HepG2 (cell line): ENCODE measurements around the gene ELP2. TPM values are rescaled to one million over a fixed set of nuclear protein-coding genes. Genes with fewer than 3 reads are reported as not detected.

Experiments used
- ATAC-seq: fragments of 200-7000 bp; cut with Tn5 transposase; 3 replicates; pipeline ENCODE4 v1.9.1; 2020; ENCODE audit warnings: mild to moderate bottlenecking, moderate library complexity
- BruUV-seq: library from RNA; stranded (reverse); fragments of 400-500 nt; replicated peaks from 2 replicates; lab custom pipeline; 2021; lab: Mats Ljungman, UMichigan
- CTCF ChIA-PET: fragments of 300-600 bp; formaldehyde crosslinking; extraction: SDS; loops from one replicate; lab custom pipeline; 2021; ENCODE audit warnings: low total read pairs, inconsistent platforms, low intra/inter-chr PET ratio; lab: Yijun Ruan, JAX
- POLR2A ChIA-PET: fragments of 350-600 bp; sonication (Branson Sonifier 250); formaldehyde crosslinking; loops from one replicate; lab custom pipeline; 2020; ENCODE audit warnings: antibody characterized with exemption, inconsistent platforms; lab: Yijun Ruan, JAX
- DNase-seq: peaks from one replicate; pipeline ENCODE4 v3.0.0-alpha.2; 2015; ENCODE audit warnings: low spot score
- FAIRE-seq: peaks from 3 replicates; lab custom pipeline; 2011; peaks lifted over from hg19 to GRCh38; lab: Jason Lieb, UNC
- H2AFZ ChIP-seq: one replicate; pipeline ENCODE4 v1.6.1; 2011; ENCODE audit warnings: low read length, inconsistent platforms
- H3K27ac ChIP-seq: fragments of 300-600 bp; 3 replicates; pipeline ENCODE4 v1.8.0; 2011; ENCODE audit warnings: mixed run types, mild to moderate bottlenecking, mixed read lengths, low read length, inconsistent platforms; ENCODE audit not compliant: insufficient read depth; ENCODE audit errors: extremely low read length
- H3K27me3 ChIP-seq, 2 experiments: fragments of 200-600 bp in 1 of 2; 2 replicates in 1 of 2; 3 replicates in 1 of 2; pipeline versions ENCODE4 v1.6.0 to v1.8.0; 2011; ENCODE audit warnings: low read length in 2 of 2, mild to moderate bottlenecking in 2 of 2, moderate library complexity in 2 of 2, inconsistent platforms in 1 of 2; ENCODE audit not compliant: insufficient read depth in 2 of 2, control insufficient read depth in 1 of 2
- H3K36me3 ChIP-seq, 2 experiments: fragments of 200-600 bp in 1 of 2; replicated peaks in 1 of 2; 2 replicates in 1 of 2; 3 replicates in 1 of 2; pipeline versions ENCODE4 v1.5.1 to v1.8.0; 2011; ENCODE audit warnings: low read length in 2 of 2, inconsistent platforms in 1 of 2; ENCODE audit not compliant: insufficient read depth in 2 of 2, control insufficient read depth in 1 of 2
- H3K4me1 ChIP-seq: 2 replicates; pipeline ENCODE4 v1.5.1; 2012; ENCODE audit warnings: low read length, inconsistent platforms; ENCODE audit not compliant: insufficient read depth
- H3K4me2 ChIP-seq: 2 replicates; pipeline ENCODE4 v1.6.0; 2011; ENCODE audit warnings: low read depth, low read length, inconsistent platforms
- H3K4me3 ChIP-seq, 3 experiments: fragments of 200-600 bp in 1 of 3; sonication (generic), shearing (Covaris generic) in 1 of 3; replicated peaks in 1 of 3; 2 replicates each; pipeline ENCODE4 v1.5.1; 2011 to 2016; ENCODE audit warnings: low read length in 3 of 3, inconsistent platforms in 2 of 3, low read depth in 2 of 3, mild to moderate bottlenecking in 2 of 3, control low read depth in 1 of 3, mixed read lengths in 1 of 3; ENCODE audit not compliant: insufficient read depth in 1 of 3
- H3K79me2 ChIP-seq: one replicate; pipeline ENCODE4 v1.6.1; 2011; ENCODE audit warnings: low read length, inconsistent platforms; ENCODE audit not compliant: insufficient read depth
- H3K9ac ChIP-seq: 2 replicates; pipeline ENCODE4 v1.6.0; 2011; ENCODE audit warnings: mild to moderate bottlenecking, low read depth, low read length, inconsistent platforms; ENCODE audit not compliant: insufficient read depth
- H3K9me3 ChIP-seq: 2 replicates; pipeline ENCODE4 v1.5.1; 2012; ENCODE audit warnings: mild to moderate bottlenecking, low read length
- H4K20me1 ChIP-seq: 2 replicates; pipeline ENCODE4 v1.6.0; 2011; ENCODE audit warnings: inconsistent platforms, mild to moderate bottlenecking, low read length, moderate library complexity; ENCODE audit not compliant: insufficient read depth
- ARID3A ChIP-seq: IDR thresholded peaks from 2 replicates; pipeline ENCODE4 v1.6.1; 2012; ENCODE audit warnings: low read depth, low read length, improper control_type of control experiment
- HMGXB4 ChIP-seq, 2 experiments: sonication (generic) in 1 of 2; formaldehyde crosslinking in 1 of 2; IDR thresholded peaks; 2 replicates each; pipeline versions ENCODE4 v1.4.0 to v1.6.1; 2018 to 2020; ENCODE audit warnings: missing genetic modification reagents in 2 of 2, borderline replicate concordance in 1 of 2, low read depth in 1 of 2, mild to moderate bottlenecking in 1 of 2, missing biosample characterization in 1 of 2
- HOXD1 ChIP-seq: sonication (generic); formaldehyde crosslinking; IDR thresholded peaks from 2 replicates; pipeline ENCODE4 v1.5.0; 2020; ENCODE audit warnings: missing genetic modification reagents
- IKZF1 ChIP-seq: fragments of 450-650 bp; IDR thresholded peaks from 2 replicates; pipeline ENCODE4 v1.7.1; 2016
- MAFG ChIP-seq: sonication (generic); formaldehyde crosslinking; IDR thresholded peaks from 2 replicates; pipeline ENCODE4 v1.5.1; 2020; ENCODE audit warnings: mild to moderate bottlenecking, missing genetic modification reagents
- NCOA1 ChIP-seq: sonication (generic); formaldehyde crosslinking; IDR thresholded peaks from 2 replicates; pipeline ENCODE4 v1.9.0; 2021; ENCODE audit warnings: missing genetic modification reagents
- RNF2 ChIP-seq: fragments of 450-650 bp; conservative IDR thresholded peaks from 2 replicates; pipeline ENCODE4 v1.6.1; 2016; ENCODE audit warnings: low read depth
- TAF1 ChIP-seq: sonication (generic); formaldehyde crosslinking; IDR thresholded peaks from 2 replicates; pipeline ENCODE4 v1.4.0; 2020; ENCODE audit warnings: missing genetic modification reagents
- ZFP62 ChIP-seq: sonication (generic); formaldehyde crosslinking; IDR thresholded peaks from 2 replicates; pipeline ENCODE4 v1.4.0; 2020; ENCODE audit warnings: missing genetic modification reagents
- ZNF33B ChIP-seq: sonication (generic); formaldehyde crosslinking; IDR thresholded peaks from 2 replicates; pipeline ENCODE4 v1.5.1; 2020; ENCODE audit warnings: mild to moderate bottlenecking, missing genetic modification reagents
- WGBS: methylation state at CpG from one replicate; pipeline ENCODE4 v1.1.6; 2017; ENCODE audit warnings: low lambda C conversion rate; 5-methylcytosine and 5-hydroxymethylcytosine counted together
- in situ Hi-C: cut with HindIII; loops from 2 replicates; pipeline ENCODE4 v1.10.0; 2017; ENCODE audit warnings: low pct_unique_long_range_greater_than_20kb; ENCODE audit not compliant: extremely low pct_ligation_motif_present
- intact Hi-C: fragments of 100-400 bp; cut with micrococcal nuclease; formaldehyde crosslinking; loops from one replicate; pipeline ENCODE4 v1.10.0; 2022; ENCODE audit not compliant: unreplicated experiment
- polyA plus RNA-seq, 8 experiments: library from polyadenylated mRNA; depleted of rRNA in 3 of 8; stranded (reverse) in 7 of 8; unstranded in 1 of 8; fragments of >200 nt; fragmentation: Illumina TruSeq in 4 of 8; extraction: Trizol in 4 of 8; gene quantifications; 2 replicates each; pipeline versions ENCODE4 v1.2.1 to v1.2.3, GENCODE V29; 2011 to 2016; ENCODE audit warnings: low read depth in 4 of 8, missing spikeins in 1 of 8, mixed read lengths in 1 of 8; ENCODE audit not compliant: insufficient read depth in 1 of 8
- total RNA-seq, 5 experiments: library from RNA; depleted of rRNA; stranded (reverse); fragments of >200 nt; fragmentation: Illumina TruSeq; extraction: Trizol; gene quantifications; 2 replicates each; pipeline ENCODE4 v1.2.3, GENCODE V29; 2016; ENCODE audit warnings: low read depth in 1 of 5
- TF ChIP-seq, protein P1 (sequence below): sonication (generic); formaldehyde crosslinking; IDR thresholded peaks from 2 replicates; pipeline ENCODE4 v1.4.0; 2020; ENCODE audit warnings: mild to moderate bottlenecking, missing genetic modification reagents
- TF ChIP-seq, protein P2 (sequence below): sonication (generic); formaldehyde crosslinking; IDR thresholded peaks from 2 replicates; pipeline ENCODE4 v1.5.1; 2020; ENCODE audit warnings: mild to moderate bottlenecking, moderate library complexity, missing genetic modification reagents
- TF ChIP-seq, protein P3 (sequence below): sonication (generic); formaldehyde crosslinking; IDR thresholded peaks from 2 replicates; pipeline ENCODE4 v1.8.0; 2023; ENCODE audit warnings: mild to moderate bottlenecking, missing genetic modification reagents

ELP2 gene
- total and polyA plus RNA-seq, 2 of the 13 experiments (the other 11 are each of a cell fraction or from before 2014, with no cell fraction given), result 98.7 to 100 TPM

GRCh38 chr18:36201765-36202164 lies 72.1 kb downstream of the ELP2 start:
- Histone ChIP-seq H3K27ac (no peak overlapping the region), H3K4me1 (peaks cover 6% of the 10 kb centered on the region; the same call in 1 of the 2 replicates), H3K27me3 (no peaks in the 10 kb centered on the region), H2AFZ (no peak overlapping the region), H3K9me3 (no peaks in the 10 kb centered on the region), H3K79me2 (no peaks in the 10 kb centered on the region), H4K20me1 (no peaks in the 10 kb centered on the region), H3K9ac (no peak overlapping the region), H3K4me2 (no peak overlapping the region), H3K36me3 (peaks cover 6 to 13% of the 10 kb centered on the region in 2 experiments; a peak in 3 of 5 replicates), H3K4me3 (no peak overlapping the region)
- FAIRE-seq (no peak), DNase-seq (no peak), ATAC-seq (no peak)
- in situ Hi-C loops, result no loop called here
- TF ChIP-seq, protein P1, sequence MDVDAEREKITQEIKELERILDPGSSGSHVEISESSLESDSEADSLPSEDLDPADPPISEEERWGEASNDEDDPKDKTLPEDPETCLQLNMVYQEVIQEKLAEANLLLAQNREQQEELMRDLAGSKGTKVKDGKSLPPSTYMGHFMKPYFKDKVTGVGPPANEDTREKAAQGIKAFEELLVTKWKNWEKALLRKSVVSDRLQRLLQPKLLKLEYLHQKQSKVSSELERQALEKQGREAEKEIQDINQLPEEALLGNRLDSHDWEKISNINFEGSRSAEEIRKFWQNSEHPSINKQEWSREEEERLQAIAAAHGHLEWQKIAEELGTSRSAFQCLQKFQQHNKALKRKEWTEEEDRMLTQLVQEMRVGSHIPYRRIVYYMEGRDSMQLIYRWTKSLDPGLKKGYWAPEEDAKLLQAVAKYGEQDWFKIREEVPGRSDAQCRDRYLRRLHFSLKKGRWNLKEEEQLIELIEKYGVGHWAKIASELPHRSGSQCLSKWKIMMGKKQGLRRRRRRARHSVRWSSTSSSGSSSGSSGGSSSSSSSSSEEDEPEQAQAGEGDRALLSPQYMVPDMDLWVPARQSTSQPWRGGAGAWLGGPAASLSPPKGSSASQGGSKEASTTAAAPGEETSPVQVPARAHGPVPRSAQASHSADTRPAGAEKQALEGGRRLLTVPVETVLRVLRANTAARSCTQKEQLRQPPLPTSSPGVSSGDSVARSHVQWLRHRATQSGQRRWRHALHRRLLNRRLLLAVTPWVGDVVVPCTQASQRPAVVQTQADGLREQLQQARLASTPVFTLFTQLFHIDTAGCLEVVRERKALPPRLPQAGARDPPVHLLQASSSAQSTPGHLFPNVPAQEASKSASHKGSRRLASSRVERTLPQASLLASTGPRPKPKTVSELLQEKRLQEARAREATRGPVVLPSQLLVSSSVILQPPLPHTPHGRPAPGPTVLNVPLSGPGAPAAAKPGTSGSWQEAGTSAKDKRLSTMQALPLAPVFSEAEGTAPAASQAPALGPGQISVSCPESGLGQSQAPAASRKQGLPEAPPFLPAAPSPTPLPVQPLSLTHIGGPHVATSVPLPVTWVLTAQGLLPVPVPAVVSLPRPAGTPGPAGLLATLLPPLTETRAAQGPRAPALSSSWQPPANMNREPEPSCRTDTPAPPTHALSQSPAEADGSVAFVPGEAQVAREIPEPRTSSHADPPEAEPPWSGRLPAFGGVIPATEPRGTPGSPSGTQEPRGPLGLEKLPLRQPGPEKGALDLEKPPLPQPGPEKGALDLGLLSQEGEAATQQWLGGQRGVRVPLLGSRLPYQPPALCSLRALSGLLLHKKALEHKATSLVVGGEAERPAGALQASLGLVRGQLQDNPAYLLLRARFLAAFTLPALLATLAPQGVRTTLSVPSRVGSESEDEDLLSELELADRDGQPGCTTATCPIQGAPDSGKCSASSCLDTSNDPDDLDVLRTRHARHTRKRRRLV, result no peak
- TF ChIP-seq MAFG (CRISPR knock-in tag) (no peak), TAF1 (CRISPR knock-in tag) (no peak), ZFP62 (CRISPR knock-in tag) (no peak), ARID3A (no peak), RNF2 (no peak), HOXD1 (CRISPR knock-in tag) (no peak), IKZF1 (no peak), NCOA1 (no peak), HMGXB4 (CRISPR knock-in tag; IDR thresholded peaks at IDR 0.05; ENCODE audit: borderline replicate concordance in 1 of 2, low read depth in 1 of 2) (no peak), ZNF33B (no peak)
- TF ChIP-seq, protein P2, sequence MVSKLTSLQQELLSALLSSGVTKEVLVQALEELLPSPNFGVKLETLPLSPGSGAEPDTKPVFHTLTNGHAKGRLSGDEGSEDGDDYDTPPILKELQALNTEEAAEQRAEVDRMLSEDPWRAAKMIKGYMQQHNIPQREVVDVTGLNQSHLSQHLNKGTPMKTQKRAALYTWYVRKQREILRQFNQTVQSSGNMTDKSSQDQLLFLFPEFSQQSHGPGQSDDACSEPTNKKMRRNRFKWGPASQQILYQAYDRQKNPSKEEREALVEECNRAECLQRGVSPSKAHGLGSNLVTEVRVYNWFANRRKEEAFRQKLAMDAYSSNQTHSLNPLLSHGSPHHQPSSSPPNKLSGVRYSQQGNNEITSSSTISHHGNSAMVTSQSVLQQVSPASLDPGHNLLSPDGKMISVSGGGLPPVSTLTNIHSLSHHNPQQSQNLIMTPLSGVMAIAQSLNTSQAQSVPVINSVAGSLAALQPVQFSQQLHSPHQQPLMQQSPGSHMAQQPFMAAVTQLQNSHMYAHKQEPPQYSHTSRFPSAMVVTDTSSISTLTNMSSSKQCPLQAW, result no peak
- TF ChIP-seq, protein P3, sequence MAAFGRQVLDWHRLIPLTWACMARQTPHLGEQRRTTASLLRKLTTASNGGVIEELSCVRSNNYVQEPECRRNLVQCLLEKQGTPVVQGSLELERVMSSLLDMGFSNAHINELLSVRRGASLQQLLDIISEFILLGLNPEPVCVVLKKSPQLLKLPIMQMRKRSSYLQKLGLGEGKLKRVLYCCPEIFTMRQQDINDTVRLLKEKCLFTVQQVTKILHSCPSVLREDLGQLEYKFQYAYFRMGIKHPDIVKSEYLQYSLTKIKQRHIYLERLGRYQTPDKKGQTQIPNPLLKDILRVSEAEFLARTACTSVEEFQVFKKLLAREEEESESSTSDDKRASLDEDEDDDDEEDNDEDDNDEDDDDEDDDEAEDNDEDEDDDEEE (CRISPR knock-in tag), result no peak
- intact Hi-C loops, result no loop called here
- 100% methylated on average over 2 of the region's 2 CpGs for WGBS
- ChIA-PET CTCF (no interaction called here), POLR2A (no interaction called here)
- no TSS peak for BruUV-seq
